GM19452 (cell line): ENCODE results near the gene SV2B.
"Not testable (repeated sequence)": the region's sequence is repeated elsewhere in the genome, so short reads cannot be mapped to it uniquely, and the experiment has no call there.

Experiments used
- ATAC-seq: cut with Tn5 transposase; IDR thresholded peaks from one replicate; pipeline ENCODE4 v1.9.1; 2021; ENCODE audit not compliant: unreplicated experiment

Gene SV2B, protein sequence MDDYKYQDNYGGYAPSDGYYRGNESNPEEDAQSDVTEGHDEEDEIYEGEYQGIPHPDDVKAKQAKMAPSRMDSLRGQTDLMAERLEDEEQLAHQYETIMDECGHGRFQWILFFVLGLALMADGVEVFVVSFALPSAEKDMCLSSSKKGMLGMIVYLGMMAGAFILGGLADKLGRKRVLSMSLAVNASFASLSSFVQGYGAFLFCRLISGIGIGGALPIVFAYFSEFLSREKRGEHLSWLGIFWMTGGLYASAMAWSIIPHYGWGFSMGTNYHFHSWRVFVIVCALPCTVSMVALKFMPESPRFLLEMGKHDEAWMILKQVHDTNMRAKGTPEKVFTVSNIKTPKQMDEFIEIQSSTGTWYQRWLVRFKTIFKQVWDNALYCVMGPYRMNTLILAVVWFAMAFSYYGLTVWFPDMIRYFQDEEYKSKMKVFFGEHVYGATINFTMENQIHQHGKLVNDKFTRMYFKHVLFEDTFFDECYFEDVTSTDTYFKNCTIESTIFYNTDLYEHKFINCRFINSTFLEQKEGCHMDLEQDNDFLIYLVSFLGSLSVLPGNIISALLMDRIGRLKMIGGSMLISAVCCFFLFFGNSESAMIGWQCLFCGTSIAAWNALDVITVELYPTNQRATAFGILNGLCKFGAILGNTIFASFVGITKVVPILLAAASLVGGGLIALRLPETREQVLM

DNA sequence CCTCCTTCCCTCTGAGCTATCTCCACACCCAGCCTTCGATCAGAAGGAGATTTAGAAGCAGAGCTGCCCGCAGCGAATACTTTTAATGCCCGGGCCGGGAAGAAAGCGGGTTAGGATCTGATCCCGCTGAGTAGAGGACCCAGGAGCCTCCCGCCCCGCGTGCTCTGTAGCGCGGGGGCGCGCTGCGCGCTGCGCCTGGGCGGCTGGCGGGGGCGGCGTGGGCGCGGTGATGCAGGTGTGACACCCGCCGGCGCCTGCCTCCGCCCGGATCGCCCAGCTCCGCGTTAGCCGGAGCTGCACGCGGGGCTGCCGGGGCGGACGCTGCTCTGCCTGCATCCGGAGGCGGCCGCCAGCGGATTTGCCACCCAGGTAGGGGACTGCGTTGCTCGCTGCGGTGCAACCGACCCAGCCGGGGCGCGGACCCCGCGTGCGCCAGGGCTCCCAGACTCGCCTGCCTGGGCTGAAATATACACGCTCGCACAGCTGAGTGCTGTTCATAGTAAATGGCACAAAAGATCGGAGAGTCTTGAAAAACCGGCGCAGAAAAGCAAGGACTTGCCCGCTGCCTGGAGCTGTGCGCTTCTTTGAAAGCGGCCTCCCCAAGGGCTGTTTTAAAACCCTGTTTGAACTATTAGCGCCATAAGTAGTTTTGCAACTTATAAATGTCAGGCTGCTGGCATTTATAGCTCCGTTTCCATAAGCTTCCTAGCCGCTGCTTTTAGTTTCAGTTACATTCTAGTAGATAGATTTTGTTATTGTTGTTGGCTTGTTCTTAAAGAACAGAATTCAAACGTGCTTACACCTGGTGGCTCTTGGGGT lies at the start of gene SV2B:
Gene SV2B, plus strand, starts transcription at position 263 of the 819 bp plus-strand sequence. CDS start 126,007 bp downstream, outside the sequence.
- ATAC-seq, result peak; percentile 72

DNA sequence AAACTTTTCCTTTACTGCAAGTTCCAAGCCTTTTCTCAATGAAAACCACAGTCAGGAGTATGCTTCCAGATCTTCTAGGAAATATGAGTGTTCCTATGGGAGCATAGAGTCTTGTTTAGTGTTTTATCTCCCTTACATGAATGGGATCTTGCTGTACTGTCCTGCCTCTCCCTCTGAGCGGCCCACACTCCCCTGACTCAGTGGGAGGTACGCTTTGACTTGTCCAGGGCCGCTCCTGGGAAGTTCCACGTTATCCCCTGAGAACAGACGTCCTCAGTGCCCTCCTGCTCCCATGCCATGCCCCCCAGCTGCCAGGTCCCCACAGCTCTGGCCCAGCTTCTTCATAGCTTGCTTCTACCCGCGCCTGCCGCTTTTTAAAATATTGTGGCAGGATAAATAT lies 48.8 kb upstream of the SV2B start:
- ATAC-seq, result no peak

DNA sequence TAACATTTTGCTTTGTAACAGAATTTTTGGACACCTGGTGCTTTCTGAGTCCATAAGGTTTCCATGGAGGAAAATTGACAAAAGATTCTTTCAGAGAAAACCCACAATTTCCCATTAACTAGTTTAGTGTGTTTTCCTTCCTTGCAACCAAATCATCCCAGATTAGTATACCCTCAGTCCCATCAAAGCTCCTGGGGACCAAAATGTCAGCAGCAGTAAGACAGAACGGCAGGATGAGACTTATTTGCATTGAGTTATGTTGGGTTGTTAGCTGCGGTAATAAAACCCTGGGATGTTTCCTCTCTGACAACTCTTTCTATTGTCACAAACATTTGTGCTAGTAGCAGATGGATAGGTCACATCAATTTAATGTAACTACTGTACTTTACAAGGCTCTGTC lies 45.2 kb upstream of the SV2B start:
- ATAC-seq, result no peak

DNA sequence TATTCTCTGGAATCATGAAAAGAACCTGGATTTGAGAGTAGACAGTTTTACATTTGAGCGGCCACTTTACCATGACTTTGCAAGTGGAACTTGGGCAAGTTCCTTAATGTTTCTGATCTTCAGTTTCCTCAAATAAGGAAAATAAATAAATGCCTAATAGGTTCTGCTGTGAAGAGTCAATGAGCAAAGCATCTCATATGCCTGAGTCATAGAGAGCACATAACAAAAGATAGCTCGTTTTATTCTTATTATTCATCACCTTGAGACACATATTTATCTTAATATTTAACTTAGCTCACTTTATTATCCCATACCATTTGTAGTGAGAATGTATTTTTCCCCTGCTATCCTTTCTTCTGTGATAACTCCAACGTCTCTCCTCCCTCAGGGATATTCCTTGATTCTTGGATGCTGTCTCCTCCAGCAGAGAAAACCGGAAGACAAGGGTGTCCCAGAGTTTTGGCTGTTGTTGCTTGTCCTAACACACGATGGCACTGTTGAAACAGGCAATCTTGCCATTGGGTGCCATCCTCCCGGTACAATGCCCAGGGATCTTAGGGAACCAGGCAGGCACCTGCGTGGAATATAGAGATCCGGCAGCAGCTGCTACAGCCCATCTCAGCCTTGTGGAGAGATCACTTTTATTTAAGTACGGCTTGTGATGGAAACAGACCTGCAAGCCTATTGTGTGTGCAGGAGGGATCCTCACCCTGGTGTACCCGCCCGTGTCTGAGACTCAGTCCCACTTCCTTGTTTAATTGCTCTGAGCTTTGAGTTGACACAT lies 44.3 kb upstream of the SV2B start:
- no peak for ATAC-seq

DNA sequence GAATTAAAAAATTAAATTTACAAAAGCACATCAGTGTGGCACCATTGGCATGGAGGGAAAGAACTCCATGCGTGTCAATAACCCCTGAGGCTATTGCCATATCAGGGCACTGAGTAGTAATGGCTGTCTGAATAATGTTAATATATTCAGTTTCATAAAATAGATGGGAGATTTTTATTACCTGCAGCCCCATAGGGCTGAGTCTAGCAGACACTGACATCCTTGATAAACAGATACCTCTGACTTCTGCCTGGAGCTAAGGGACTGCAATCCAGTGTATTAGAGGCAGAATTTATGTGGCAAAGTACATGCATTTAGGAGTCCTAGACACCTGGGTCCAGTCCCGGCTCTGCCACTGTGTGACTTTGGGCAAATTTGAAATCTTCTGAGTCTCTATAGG lies 38.8 kb upstream of the SV2B start:
- ATAC-seq, result no peak

DNA sequence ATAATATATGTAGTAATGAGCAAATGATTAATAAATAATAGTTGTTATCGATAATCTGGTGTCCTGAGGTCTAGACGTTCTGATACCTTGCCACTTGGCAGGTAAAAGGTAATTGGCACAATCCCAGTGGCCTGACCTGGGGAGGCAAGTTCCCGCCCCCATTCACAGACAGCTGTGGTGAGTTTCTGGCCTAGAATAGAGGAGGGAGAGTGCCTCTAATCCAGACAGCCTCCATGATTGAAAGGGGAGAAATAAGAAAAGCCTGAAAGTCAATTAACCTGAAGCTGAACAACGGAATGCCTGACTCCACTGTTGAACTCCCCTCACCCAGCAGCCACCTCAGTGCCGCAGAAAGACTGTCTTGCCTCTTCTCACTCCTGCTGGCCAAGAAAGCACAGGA lies 38.1 kb upstream of the SV2B start:
- ATAC-seq, result no peak

DNA sequence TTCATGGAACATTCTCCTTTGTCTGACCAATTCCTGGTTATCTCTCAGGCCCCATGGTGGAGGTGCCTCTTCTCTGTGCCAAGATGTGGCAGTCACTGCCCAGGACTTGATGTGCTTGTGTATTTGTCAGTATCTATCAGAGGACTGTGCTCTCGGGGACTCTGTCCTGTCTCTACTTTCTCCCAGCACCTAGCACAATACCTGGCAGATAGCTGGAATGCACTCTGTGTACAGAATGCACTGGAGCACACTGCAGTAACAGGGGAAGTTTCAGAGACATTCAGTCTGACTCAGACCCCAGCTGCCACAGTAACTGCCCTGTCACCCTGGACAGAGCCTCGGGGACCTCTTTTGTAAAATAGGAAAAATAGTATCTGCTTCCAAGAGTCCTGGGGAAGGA lies 34.6 kb upstream of the SV2B start:
- no peak for ATAC-seq

DNA sequence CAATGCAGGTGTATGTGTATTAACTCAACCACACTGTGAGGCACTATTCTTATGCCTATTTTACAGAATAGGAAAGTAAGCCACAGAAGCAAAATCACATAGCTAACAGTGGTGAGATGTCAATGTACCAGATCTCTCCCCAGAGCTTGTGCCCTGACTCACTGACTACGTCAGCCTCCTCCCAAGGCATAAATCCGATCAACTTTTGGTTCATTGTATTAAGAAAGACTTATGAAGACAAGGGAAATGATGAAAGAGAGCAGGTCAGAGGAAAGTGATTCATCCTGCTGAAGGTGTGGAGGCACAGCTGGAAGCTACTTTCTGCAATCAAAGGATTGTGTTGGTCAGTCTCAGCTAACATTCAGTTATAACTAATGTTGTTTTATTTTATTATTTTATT lies 33.0 kb upstream of the SV2B start:
- ATAC-seq, result no peak

DNA sequence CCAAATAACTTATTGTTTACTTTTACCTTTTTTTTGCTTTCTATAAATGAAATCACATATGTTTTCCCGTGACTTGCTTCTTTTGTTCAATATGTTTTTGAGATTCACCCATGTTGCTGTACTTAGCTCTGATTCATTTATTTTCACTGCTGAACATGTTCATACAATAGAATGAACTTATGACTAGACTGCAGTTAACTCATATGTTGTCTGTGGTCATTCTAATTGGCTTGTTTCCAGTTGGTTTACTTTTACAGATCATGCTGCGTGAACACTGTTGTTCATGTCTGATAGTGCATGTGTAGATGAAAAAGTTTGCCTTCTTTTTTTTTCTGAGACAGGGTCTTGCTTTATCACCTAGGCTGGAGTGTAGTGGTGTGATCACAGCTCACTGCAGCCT lies 31.6 kb upstream of the SV2B start:
- ATAC-seq, result no peak

DNA sequence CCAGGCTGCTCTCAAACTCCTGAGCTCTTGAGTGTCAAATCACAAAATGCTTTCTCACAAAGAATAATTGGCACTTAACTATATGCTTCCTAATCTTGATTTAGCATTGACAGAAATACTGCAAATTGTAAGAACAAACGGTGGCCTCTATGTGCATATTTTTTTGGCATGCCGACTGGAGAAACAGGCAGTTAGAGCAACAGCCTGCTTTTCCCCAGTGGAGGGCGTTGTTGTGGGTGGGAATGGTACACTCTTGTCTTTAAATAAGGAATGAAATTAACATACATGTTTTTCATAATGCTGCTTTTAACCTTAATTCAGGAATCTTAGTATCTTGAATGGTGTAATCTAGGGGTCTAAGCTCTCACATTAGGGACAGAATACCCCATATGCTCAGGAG lies 31.1 kb upstream of the SV2B start:
- ATAC-seq, result no peak

DNA sequence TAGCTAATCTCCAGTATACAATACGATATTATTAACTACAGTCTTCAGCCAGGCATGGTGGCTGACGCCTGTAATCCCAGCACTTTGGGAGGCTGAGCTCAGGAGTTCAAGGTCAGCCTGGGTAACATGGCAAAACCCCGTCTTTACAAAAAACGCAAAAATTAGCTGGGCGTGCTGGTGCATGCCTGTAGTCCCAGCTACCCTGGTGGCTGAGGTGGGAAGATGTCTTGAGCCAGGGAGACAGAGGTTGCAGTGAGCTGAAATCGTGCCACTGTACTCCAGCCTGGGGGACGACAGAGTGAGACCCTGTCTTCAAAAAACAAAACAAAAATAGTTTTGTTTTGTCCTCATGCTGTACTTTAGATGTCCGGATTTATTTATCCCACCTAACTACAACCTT lies 29.2 kb upstream of the SV2B start:
- no peak for ATAC-seq

DNA sequence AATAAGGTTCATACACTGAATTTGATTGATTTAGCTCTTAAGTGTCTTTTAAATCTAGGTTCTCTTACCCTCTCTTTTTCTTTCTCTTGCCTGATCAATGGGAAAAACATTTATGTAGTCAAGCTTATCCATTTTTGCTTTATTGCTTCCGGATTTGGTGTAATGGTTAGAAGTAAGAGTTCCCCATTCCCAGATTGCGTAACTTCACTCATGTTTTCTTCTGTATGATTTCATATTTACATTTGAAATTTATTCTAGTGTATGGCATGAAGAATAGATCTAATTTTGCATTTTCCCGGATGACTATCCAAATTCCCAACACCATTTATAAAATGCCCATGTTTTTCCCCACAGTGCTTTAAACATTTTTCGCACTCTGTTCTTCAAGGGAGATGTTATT lies 27.9 kb upstream of the SV2B start:
- no peak for ATAC-seq

DNA sequence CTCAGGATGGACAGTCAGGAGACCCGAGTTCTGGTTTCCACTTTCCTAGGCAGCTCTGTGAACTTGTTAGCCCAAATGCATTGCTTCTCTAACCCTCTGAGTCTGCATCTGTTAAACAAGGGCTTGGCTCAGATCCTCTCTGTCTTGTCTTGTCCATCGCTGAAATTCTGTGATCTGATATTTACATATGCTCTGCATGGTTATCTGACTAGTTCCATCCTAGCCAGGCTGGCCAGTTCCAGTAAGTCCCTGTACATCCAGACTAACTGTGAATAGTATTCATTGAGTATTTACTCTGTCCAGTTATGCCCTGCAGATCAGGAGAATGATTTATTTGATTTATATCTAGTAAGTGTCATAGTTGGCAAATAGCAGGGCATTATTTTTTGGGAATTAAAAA lies 27.0 kb upstream of the SV2B start:
- no peak for ATAC-seq

DNA sequence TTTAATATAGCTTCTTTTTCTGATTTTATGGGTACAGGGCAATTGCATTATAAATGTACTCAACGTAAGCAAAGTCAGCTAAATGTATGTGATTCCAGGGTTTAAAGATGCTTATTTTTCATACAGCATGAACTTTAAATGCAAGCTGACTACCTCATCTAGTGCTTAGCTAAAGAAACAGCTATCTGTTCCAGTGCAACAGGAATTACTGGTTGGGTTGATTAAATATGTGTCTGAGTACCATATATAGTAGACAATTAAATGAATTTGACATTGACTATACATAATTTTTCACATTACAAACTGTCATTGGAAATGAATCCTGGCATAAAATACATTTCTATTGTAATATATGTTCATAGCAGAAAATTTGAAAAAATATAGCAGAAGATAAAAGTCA lies 26.3 kb upstream of the SV2B start:
- no peak for ATAC-seq

DNA sequence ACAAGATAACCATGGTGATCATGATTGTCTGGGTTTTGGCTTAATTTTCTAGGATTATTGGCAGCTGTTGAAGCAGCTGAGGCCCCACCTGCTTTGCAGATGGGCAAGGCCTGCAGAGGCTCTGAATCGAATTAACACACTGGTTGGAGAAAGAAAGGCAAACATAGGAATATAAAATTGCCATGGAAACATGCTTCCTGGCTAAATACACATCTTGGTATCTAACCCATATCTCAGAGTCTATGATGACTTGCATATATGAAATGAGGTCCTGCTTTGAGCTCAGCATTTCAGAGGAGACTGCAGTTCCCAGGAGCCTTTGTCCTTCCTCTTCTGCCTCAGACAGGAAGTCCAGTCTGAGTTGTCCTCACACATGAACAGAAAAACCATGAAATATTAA lies 24.3 kb upstream of the SV2B start:
- no peak for ATAC-seq

DNA sequence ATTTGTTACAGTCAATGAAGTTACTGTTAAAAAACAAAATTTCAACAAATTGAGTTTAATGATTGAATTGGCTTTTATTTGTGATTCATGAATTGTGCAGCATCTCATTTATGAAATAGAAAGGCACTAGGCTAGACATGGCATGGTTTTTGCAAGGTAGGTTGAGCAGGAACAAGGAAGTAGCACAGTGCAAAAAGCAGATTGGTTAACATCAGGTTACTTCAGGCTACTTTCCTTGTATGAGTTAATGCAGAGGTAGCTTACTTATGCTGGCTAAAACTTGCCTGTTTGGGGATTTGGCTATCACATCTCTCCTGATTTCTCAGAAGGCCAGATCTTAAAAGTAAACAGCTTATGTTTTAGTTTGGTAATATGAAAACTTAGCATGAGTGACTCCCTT lies 23.0 kb upstream of the SV2B start:
- no peak for ATAC-seq

DNA sequence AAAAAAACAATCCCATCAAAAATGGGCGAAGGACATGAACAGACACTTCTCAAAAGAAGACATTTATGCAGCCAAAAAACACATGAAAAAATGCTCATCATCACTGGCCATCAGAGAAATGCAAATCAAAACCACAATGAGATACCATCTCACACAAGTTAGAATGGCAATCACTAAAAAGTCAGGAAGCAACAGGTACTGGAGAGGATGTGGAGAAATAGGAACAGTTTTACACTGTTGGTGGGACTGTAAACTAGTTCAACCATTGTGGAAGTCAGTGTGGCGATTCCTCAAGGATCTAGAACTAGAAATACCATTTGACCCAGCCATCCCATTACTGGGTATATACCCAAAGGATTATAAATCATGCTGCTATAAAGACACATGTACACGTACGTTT lies 6.2 kb upstream of the SV2B start:
- ATAC-seq, result not testable (repeated sequence)

DNA sequence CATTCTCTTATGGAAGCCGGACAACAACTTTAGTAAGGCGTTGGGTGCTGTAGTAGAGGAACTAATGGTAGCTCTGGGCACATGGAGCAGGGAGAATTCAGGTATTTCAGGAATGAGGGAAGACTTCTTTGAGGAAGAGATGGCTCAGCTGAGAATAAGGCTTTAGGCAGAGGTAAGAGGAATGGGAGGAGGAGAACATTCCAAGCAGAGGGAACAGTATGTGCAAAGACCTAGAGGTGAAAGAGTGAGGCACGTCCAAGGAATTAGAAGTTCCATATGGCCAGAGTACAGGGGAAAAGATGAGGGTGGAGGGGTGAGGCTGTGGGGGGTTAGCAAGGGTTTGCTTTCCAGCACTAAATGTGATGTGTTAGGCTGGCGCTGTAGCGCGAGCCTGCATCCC lies 1.6 kb upstream of the SV2B start:
- no peak for ATAC-seq

DNA sequence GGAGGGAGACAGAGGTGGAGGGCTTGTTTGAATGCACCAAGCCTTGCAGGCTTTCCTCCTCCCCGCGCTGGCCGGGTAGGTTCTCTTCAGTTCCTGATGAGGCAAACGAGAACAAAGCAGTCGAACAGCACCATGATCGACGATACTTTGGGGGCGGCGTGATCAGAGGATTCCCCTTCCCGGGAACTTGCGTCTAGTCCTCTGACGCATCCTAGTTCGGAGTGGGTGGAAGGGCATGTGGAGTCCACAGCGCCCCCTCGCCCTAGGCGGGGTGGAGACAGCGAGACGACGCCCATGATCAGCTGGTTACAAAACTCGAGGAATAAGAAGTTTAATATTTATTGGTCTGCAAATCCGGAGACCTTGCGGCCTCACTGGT lies 452 bp upstream of the SV2B start:
- ATAC-seq, result peak; percentile 31

DNA sequence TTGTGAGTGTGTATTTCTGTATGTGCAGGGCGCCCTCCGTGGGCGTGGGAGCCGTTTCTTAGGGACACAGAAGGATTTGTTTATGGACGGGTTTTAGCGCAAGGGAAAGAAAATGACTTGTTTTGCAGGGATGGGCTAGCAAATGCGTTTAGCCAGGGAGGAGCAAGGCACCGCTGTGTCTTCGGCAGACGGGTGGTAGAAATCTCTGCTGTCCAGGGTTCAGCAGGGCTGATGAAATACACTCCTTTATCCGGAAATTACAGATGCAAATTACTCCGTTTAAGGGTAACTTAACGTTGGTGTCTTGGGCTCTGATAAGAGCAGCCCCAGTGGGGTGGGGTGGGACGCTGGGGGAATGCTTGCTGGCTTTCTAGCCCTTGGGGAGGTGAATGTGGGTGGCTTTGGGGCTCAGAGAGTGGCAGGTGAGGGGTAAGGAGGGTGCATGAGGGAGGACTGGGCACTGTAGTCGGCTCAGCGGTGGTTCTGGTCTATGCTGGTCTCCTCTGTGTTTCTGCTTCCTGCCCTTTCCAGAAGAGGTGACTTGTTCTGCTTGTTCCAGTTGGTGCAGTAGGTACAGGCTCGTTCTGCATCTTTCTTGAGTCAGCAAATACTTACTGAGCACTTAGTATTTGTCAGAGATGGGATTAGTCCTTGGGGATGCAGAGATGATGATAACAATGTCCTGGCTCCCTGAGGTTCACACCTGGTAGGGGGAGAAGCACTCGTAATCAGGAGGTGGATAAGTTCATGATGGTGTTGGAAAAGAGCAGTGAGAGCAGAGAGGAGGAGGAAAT lies 954 bp downstream of the SV2B start:
- no peak for ATAC-seq
